DND-41 (cell line): ENCODE measurements around the gene CYB561.

Experiments used
- ATAC-seq: fragments of 200-7000 bp; cut with Tn5 transposase; 3 replicates; pipeline ENCODE4 v1.9.1; 2021; ENCODE audit warnings: low read depth; ENCODE audit not compliant: insufficient read depth
- DNase-seq: peaks from one replicate; pipeline ENCODE4 v3.0.0-alpha.2; 2020
- H2AFZ ChIP-seq: 2 replicates; pipeline ENCODE4 v1.6.0; 2012; ENCODE audit warnings: low read depth, low read length
- H3K27ac ChIP-seq: 2 replicates; pipeline ENCODE4 v1.5.1; 2012; ENCODE audit warnings: low read length, inconsistent platforms
- H3K27me3 ChIP-seq: fragments of 200-600 bp; sonication (generic); 2 replicates; pipeline ENCODE4 v1.6.0; 2012; ENCODE audit warnings: low read length, mild to moderate bottlenecking, inconsistent platforms; ENCODE audit not compliant: insufficient read depth, poor library complexity
- H3K36me3 ChIP-seq: 2 replicates; pipeline ENCODE4 v1.5.1; 2012; ENCODE audit warnings: low read length, inconsistent platforms; ENCODE audit not compliant: insufficient read depth
- H3K4me1 ChIP-seq: 2 replicates; pipeline ENCODE4 v1.5.1; 2012; ENCODE audit warnings: mild to moderate bottlenecking, low read length; ENCODE audit not compliant: insufficient read depth
- H3K4me2 ChIP-seq: 2 replicates; pipeline ENCODE4 v1.6.0; 2012; ENCODE audit warnings: mild to moderate bottlenecking, moderate library complexity, low read length, inconsistent platforms; ENCODE audit not compliant: insufficient read depth
- H3K4me3 ChIP-seq, 2 experiments: fragments of 200-600 bp in 1 of 2; shearing (Covaris generic) in 1 of 2; 2 replicates each; pipeline ENCODE4 v1.5.1; 2012 to 2016; ENCODE audit warnings: inconsistent platforms in 2 of 2, low read length in 2 of 2, mild to moderate bottlenecking in 2 of 2, low read depth in 1 of 2, moderate library complexity in 1 of 2
- H3K79me2 ChIP-seq: 2 replicates; pipeline ENCODE4 v1.6.0; 2012; ENCODE audit warnings: low read length, inconsistent platforms; ENCODE audit not compliant: insufficient read depth
- H3K9ac ChIP-seq: 2 replicates; pipeline ENCODE4 v1.6.0; 2012; ENCODE audit warnings: low read depth, mild to moderate bottlenecking, inconsistent platforms, low read length, moderate library complexity
- H3K9me3 ChIP-seq: 2 replicates; pipeline ENCODE4 v1.5.1; 2012; ENCODE audit warnings: low read length, moderate library complexity, mild to moderate bottlenecking, inconsistent platforms; ENCODE audit not compliant: insufficient read depth, severe bottlenecking
- H4K20me1 ChIP-seq: 2 replicates; pipeline ENCODE4 v1.6.0; 2012; ENCODE audit warnings: low read length; ENCODE audit not compliant: insufficient read depth
- EZH2 ChIP-seq: IDR thresholded peaks from 3 replicates; pipeline ENCODE4 v1.6.1; 2012; ENCODE audit warnings: borderline replicate concordance, low read depth, mild to moderate bottlenecking, moderate library complexity, low read length, inconsistent platforms; ENCODE audit not compliant: severe bottlenecking
- TF ChIP-seq, protein P1 (sequence below): IDR thresholded peaks from 2 replicates; pipeline ENCODE4 v1.5.1; 2012; ENCODE audit warnings: borderline replicate concordance, low read length, moderate library complexity, mild to moderate bottlenecking; ENCODE audit not compliant: poor library complexity, severe bottlenecking; ENCODE audit errors: extremely low read depth

CYB561 gene

DNA sequence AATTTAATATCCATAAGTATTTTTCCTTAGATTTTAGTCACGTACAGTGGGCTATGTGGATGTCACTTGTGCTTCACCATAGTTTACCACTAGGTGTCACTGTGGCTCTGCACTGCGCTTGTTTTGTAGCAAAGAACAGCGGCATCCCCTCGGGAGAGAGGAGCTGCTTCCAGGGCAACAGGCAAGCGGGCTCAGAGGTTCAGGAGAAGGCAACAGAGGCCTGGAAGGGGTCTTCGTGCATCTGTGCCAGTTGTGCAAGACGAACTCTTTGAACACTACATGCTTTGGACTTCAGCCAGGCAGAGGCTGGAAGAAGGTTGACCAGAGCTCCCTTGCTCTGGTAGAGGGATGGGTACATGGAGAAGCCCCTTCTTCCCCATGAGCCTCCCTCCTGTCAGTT, 20.6 kb downstream of the CYB561 start:
- Histone ChIP-seq H3K36me3 (no peaks in the 10 kb centered on the region), H3K9ac (no peak overlapping the region), H3K27ac (no peak overlapping the region), H3K27me3 (no peaks in the 10 kb centered on the region), H3K4me2 (peak overlapping the region; percentile 37; the same call in 1 of the 2 replicates), H3K4me1 (peaks cover 29% of the 10 kb centered on the region), H3K4me3 (no peak overlapping the region), H4K20me1 (no peaks in the 10 kb centered on the region; the same call in 1 of the 2 replicates), H3K9me3 (no peaks in the 10 kb centered on the region), H3K79me2 (no peaks in the 10 kb centered on the region), H2AFZ (no peak overlapping the region)
- ATAC-seq (peak; percentile 84), DNase-seq (peak; percentile 79)
- no peak for TF ChIP-seq EZH2
- TF ChIP-seq, protein P1, sequence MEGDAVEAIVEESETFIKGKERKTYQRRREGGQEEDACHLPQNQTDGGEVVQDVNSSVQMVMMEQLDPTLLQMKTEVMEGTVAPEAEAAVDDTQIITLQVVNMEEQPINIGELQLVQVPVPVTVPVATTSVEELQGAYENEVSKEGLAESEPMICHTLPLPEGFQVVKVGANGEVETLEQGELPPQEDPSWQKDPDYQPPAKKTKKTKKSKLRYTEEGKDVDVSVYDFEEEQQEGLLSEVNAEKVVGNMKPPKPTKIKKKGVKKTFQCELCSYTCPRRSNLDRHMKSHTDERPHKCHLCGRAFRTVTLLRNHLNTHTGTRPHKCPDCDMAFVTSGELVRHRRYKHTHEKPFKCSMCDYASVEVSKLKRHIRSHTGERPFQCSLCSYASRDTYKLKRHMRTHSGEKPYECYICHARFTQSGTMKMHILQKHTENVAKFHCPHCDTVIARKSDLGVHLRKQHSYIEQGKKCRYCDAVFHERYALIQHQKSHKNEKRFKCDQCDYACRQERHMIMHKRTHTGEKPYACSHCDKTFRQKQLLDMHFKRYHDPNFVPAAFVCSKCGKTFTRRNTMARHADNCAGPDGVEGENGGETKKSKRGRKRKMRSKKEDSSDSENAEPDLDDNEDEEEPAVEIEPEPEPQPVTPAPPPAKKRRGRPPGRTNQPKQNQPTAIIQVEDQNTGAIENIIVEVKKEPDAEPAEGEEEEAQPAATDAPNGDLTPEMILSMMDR = peak; percentile 88

DNA sequence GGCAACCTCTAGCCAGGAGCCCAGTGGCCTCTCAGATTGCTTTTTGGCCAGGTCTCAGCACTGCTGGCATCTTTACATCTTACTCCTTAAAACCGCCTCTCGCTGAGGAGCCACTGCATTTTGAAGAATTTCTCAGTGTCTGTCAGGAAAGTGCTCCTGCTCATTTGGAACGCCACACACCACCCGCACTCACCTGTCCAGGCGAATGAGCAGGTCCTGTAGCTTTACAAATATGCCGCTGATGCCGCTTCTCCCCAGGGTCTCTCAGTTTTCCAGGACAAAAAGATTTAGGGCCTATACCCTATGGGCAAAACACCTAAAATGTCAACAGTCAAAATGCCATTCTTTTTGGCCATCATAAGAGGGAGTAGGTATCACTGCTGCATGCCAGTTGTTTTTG, 22.1 kb downstream of the CYB561 start:
- H3K9me3 ChIP-seq = no peaks in the 10 kb centered on the region
- TF ChIP-seq, protein P1 = no peak
- TF ChIP-seq EZH2 = no peak
- no peak overlapping the region for H2AFZ ChIP-seq
- no peak overlapping the region for H3K4me3 ChIP-seq
- no peak overlapping the region for H3K9ac ChIP-seq
- H3K79me2 ChIP-seq = no peaks in the 10 kb centered on the region
- DNase-seq (no peak), ATAC-seq (no peak)
- no peaks in the 10 kb centered on the region for H3K36me3 ChIP-seq
- H3K27ac ChIP-seq = no peak overlapping the region
- H3K4me2 ChIP-seq = no peak overlapping the region
- H3K27me3 ChIP-seq = no peaks in the 10 kb centered on the region
- H3K4me1 ChIP-seq = peaks cover 29% of the 10 kb centered on the region
- H4K20me1 ChIP-seq = no peaks in the 10 kb centered on the region; the same call in 1 of the 2 replicates

DNA sequence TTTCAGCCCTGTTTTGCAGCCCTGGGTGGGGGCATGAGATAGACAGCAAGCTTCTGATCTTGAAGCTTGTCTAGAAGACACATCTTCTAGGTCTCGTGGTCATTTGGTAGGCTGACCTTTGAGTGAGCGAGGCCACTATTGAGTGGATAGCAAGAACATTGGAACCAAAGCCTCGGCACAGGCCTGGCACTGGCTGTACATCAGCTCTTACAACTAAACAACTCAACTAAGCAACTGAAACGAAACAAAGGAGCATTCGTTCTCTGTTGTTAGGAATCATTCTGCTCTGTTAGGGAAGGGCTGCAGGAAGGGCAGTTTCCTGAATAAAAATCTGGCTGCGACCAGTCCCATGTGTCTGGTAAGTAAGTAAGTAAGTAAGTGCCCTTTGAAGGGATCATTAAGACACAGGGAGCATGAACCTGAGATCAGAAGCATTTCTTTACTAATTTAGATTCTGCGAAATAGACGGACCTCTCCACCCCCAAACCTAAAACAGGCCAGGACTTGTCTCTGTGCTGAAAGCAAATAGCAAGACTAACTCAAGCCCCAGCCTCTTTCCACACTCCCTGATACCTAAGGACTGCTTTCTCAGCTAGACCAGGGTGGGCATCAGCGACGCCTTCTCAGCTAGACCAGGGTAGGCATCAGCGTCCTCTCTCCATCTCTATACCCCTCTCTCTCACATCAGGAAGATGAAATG, 22.7 kb downstream of the CYB561 start:
- H4K20me1 ChIP-seq = no peaks in the 10 kb centered on the region; the same call in 1 of the 2 replicates
- H3K27me3 ChIP-seq = no peaks in the 10 kb centered on the region
- no peak overlapping the region for H3K4me3 ChIP-seq
- no peaks in the 10 kb centered on the region for H3K9me3 ChIP-seq
- no peak overlapping the region for H3K4me2 ChIP-seq
- ATAC-seq = no peak
- H3K4me1 ChIP-seq = peaks cover 26% of the 10 kb centered on the region
- DNase-seq = no peak
- no peak overlapping the region for H3K27ac ChIP-seq
- no peak overlapping the region for H2AFZ ChIP-seq
- no peaks in the 10 kb centered on the region for H3K79me2 ChIP-seq
- no peak overlapping the region for H3K9ac ChIP-seq
- TF ChIP-seq, protein P1 = no peak
- no peaks in the 10 kb centered on the region for H3K36me3 ChIP-seq
